Measurements from ENCODE around the gene CYBC1. TPM values are rescaled to one million over a fixed set of nuclear protein-coding genes. Genes with fewer than 3 reads are reported as not detected.

Gene CYBC1
- total and polyA plus RNA-seq, 2 donors from 2014 or later, result 38.2 to 139 TPM

GRCh38 chr17:82477934-82478333 is 27.4 kb upstream of the CYBC1 start:
- no peaks in the 10 kb centered on the region for H3K9me3 ChIP-seq (ENCODE audit: control insufficient read depth in 2 of 3, insufficient read depth in 1 of 3, low read length in 3 of 3)
- no peak overlapping the region for H3K27ac ChIP-seq (ENCODE audit: low read depth in 2 of 2, low read length in 2 of 2)
- H3K9ac ChIP-seq (ENCODE audit: low read length in 3 of 3), result no peak overlapping the region
- H3K27me3 ChIP-seq (ENCODE audit: control insufficient read depth, insufficient read depth, low read length), result no peaks in the 10 kb centered on the region
- H3K4me3 ChIP-seq (ENCODE audit: low read length in 3 of 3), result no peak overlapping the region
- no peaks in the 10 kb centered on the region for H3K4me1 ChIP-seq (ENCODE audit: control insufficient read depth in 2 of 3, insufficient read depth in 2 of 3, low read depth in 1 of 3, low read length in 3 of 3)
- DNase-seq (no peak), FAIRE-seq (no peak)
- H3K36me3 ChIP-seq (ENCODE audit: control insufficient read depth in 2 of 3, insufficient read depth in 3 of 3, low read length in 3 of 3), result peaks cover 3 to 20% (median 8%) of the 10 kb centered on the region in 3 donors
- intact Hi-C loops (cut with DNase I), result no loop called here
- TF ChIP-seq CTCF (IDR thresholded peaks at IDR 0.05; ENCODE audit: borderline replicate concordance, extremely low read depth, insufficient read depth), result no peak

GRCh38 chr17:82475458-82475857 is 24.9 kb upstream of the CYBC1 start:
- FAIRE-seq, result no peak
- Histone ChIP-seq H3K27ac (ENCODE audit: low read depth in 2 of 2, low read length in 2 of 2) (no peak overlapping the region), H3K4me1 (ENCODE audit: control insufficient read depth in 2 of 3, insufficient read depth in 2 of 3, low read depth in 1 of 3, low read length in 3 of 3) (no peaks in the 10 kb centered on the region), H3K36me3 (ENCODE audit: control insufficient read depth in 2 of 3, insufficient read depth in 3 of 3, low read length in 3 of 3) (peaks cover 3 to 25% (median 9%) of the 10 kb centered on the region in 3 donors), H3K9ac (ENCODE audit: low read length in 3 of 3) (no peak overlapping the region), H3K9me3 (ENCODE audit: control insufficient read depth in 2 of 3, insufficient read depth in 1 of 3, low read length in 3 of 3) (no peaks in the 10 kb centered on the region), H3K4me3 (ENCODE audit: low read length in 3 of 3) (no peak overlapping the region), H3K27me3 (ENCODE audit: control insufficient read depth, insufficient read depth, low read length) (no peaks in the 10 kb centered on the region)
- no peak for TF ChIP-seq CTCF (IDR thresholded peaks at IDR 0.05; ENCODE audit: borderline replicate concordance, extremely low read depth, insufficient read depth)
- DNase-seq, result peak in 1 of 5 donors; percentile 33
- intact Hi-C loops (cut with DNase I), result no loop called here

GRCh38 chr17:82474223-82475010 is 23.9 kb upstream of the CYBC1 start:
- Histone ChIP-seq H3K36me3 (ENCODE audit: control insufficient read depth in 2 of 3, insufficient read depth in 3 of 3, low read length in 3 of 3) (peaks cover 0 to 16% (median 9%) of the 10 kb centered on the region in 3 donors), H3K9me3 (ENCODE audit: control insufficient read depth in 2 of 3, insufficient read depth in 1 of 3, low read length in 3 of 3) (no peaks in the 10 kb centered on the region), H3K27ac (ENCODE audit: low read depth in 2 of 2, low read length in 2 of 2) (no peak overlapping the region), H3K27me3 (ENCODE audit: control insufficient read depth, insufficient read depth, low read length) (no peaks in the 10 kb centered on the region), H3K9ac (ENCODE audit: low read length in 3 of 3) (no peak overlapping the region), H3K4me3 (ENCODE audit: low read length in 3 of 3) (no peak overlapping the region), H3K4me1 (ENCODE audit: control insufficient read depth in 2 of 3, insufficient read depth in 2 of 3, low read depth in 1 of 3, low read length in 3 of 3) (no peaks in the 10 kb centered on the region)
- FAIRE-seq, result no peak
- peak in 1 of 5 donors; percentile 0 for DNase-seq
- no peak for TF ChIP-seq CTCF (IDR thresholded peaks at IDR 0.05; ENCODE audit: borderline replicate concordance, extremely low read depth, insufficient read depth)
- intact Hi-C loops (cut with DNase I), result no loop called here

Data from kidney (tissue), 14 donors.